Medulla oblongata (tissue), 1 donor: ENCODE data around the gene RECQL5.

Source experiments
- DNase-seq: peaks from one replicate; pipeline ENCODE4 v3.0.0-alpha.2; 2015; ENCODE audit errors: extremely low spot score

RECQL5 gene

GRCh38 chr17:75666959-75667790 lies at the start of gene RECQL5, which contains the start of gene SAP30BP:
RECQL5 (minus strand) TSS chr17:75667154; CDS start chr17:75666557, 597 bp downstream.
SAP30BP (plus strand) TSS chr17:75667338; CDS start chr17:75667373, 35 bp downstream.
- peak; percentile 99 for DNase-seq

DNA sequence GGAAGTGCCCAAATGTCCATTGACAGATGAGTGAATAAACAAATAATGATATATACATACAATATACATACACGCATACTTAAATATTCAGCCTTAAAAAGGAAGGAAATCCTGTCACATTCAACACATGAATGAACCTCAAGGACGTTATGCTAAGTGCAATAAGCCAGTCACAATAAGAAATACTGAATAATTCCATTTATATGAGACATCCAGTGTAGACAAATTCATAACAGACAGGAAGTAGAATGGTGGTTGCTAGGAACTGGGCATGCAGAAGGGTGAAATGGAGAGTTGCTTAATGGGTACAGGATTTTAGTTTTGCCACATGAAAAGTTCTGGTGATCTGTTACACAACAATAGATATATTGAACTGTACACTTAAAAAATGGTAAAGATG lies 45.5 kb upstream of the RECQL5 start:
- no peak for DNase-seq

- no peak for DNase-seq
Measured at GRCh38 chr17:75707079-75707571, 40.2 kb upstream of the RECQL5 start.

DNA sequence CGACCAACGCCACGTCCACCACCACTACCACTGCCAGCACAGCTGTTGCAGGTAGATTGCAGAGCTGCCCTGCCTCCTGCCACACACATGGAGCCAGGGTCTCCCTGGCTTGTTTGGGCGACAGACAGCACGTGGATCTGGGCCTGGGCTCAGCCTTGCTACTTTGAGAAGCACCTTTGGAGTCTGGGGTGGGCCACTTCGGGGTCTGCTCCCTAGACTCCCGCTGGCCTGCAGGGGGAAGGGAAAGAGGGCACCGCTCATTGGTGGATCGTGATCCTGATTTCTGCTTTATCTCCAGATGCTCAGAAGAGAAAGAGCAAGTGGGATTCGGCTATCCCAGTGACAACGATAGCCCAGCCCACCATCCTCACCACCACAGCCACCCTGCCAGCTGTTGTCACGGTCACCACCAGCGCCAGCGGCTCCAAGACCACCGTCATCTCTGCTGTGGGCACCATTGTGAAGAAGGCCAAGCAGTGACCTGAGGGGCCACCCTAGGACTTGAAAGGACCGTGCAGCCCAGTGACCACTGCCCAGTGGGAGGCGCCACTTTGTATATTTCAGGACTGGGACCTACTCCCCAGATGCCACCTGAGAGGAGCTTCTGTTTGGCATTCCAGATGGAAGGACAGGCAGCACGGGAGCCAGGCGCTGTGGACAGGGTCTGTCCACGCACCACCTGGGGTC lies 39.2 kb upstream of the RECQL5 start:
- no peak for DNase-seq

GRCh38 chr17:75704963-75705875 lies 38.3 kb upstream of the RECQL5 start:
- no peak for DNase-seq

DNA sequence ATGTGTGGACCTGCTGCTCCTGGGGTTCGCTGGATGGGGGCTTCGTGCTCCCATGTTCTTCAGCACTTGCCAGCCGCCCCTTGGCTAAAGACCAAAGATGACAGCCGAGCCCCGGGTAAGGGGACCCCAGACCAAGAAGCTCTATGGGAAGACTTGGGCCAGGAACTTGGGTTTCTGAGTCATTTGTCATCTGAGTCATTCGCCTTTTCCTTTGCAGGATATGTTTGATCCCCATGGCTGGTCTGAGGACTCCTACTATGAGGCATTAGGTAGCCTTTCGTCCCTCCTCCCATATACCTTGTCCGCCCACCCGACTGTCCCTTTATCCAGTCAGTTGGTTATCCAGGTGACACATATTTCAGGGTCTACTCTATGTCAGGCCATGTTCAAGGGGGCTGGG lies 36.6 kb upstream of the RECQL5 start:
- DNase-seq = no peak

DNA sequence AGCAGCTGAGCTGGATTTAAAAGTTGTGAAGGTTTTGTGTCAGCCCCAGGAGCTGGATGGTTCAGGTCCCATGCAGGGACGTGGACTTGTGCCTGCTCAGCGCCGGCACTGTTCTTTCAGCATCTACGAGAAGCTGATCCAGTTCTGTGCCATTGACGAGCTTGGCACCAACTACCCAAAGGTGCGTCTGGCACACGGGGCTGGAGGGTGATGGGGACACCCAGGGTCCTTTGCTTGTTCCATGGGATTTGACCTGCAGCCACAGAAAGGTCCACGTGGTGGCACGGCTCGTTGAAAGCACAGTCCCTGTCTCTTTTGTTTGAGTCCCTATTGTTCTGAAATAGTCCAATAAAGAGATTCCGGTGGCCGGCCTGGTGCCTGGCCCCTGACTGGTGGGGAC lies 36.2 kb upstream of the RECQL5 start:
- DNase-seq = no peak

DNA sequence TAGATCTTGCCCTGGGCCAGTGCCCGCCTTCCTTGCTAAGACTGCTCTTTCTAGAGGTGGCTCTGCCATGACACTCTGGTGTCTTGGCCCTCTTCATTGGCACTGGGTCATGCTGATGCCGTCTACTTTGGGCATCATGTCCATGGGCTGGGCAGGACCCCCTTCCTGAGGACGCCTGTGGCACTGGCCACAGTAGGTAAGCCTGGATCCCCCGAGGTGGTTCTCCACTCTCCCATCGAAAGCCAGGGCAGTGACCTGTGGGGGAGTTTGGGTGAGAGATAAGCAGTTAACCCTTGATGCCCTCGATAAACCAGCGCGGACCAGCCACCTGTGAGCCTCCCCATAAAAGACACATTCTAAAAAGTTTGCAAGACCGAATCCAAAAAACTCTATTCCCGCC lies 34.3 kb upstream of the RECQL5 start:
- DNase-seq = no peak

GRCh38 chr17:75698659-75699058 lies 31.7 kb upstream of the RECQL5 start:
- no peak for DNase-seq

- peak; percentile 93 for DNase-seq
Measured at GRCh38 chr17:75697651-75698291, 30.8 kb upstream of the RECQL5 start.

- DNase-seq = peak; percentile 72
Measured at GRCh38 chr17:75695830-75696271, 28.9 kb upstream of the RECQL5 start.

- no peak for DNase-seq
Measured at GRCh38 chr17:75695141-75695829, 28.3 kb upstream of the RECQL5 start.

DNA sequence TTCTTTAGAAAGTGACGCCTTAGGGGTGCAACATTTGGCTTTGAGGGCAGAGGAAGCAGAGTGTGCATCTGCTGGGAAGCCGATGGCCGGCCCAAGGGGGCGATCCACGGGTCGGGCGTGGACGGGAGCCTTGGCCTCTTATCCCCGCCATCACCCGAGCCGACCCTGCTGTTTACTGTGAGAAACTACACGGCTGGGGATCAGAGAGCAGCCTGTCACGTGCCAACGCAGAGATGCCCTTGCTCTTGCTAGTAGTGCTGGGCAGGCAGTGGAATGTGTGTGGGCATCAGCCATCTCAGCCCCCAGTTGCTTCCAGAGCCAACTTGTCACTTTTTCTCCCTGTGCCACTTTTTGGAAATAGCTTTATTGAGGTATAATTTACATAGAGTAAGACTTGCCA lies 27.6 kb upstream of the RECQL5 start:
- no peak for DNase-seq

GRCh38 chr17:75693500-75694481 lies 26.8 kb upstream of the RECQL5 start:
- peak; percentile 96 for DNase-seq

DNA sequence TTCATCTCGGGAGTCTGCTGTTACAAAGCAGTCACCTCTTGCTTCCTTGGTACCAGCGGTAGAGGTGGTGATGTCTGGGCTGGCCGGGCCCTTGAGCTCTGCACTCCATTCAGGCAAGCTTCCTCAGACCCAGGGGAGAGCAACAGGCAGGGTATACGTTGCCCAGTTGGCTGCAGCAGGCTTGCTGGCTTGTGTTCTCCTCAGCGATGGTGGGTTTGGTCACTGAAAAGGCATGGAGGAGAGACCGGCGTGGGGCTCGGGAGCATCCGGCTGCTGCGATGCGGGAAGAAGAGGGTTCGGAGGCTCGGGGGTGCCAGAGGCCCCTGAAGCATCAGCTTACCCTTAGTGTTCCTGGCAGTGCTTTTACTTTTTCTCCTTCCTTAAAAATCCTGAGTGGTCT lies 26.0 kb upstream of the RECQL5 start:
- DNase-seq = no peak

- peak; percentile 93 for DNase-seq
Measured at GRCh38 chr17:75691801-75692626, 25.1 kb upstream of the RECQL5 start.

DNA sequence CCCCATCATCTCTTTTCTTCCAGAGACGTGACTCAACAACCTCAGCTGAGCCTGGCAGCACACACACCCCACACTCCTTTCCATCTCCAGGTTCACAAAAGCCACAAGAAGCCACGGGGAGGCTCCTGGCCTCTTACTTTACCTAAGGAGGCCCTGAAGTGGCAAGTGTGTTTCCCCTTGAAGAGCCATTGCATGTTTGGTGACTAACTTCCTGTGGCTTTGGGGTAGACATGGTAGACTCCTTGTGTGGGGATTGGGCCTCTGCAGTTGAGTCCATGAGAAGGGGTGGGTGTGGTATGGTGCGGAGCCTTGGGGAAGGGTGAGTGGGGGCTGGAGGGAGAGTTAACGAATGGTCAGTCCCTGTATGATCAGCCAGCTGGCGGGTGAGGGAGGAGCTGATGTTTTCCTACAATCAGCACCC lies 24.4 kb upstream of the RECQL5 start:
- no peak for DNase-seq

- no peak for DNase-seq
Measured at GRCh38 chr17:75689441-75689873, 22.5 kb upstream of the RECQL5 start.
